Endothelial cell of umbilical vein (primary cell): ENCODE measurements around the gene FGD3.

ENCODE experiments used
- CTCF ChIP-seq, 2 donors: IDR thresholded peaks; 1 replicate in 1 of 2; 2 replicates in 1 of 2; pipeline ENCODE4 v1.5.1; 2011; ENCODE audit warnings: low read length in 2 of 2, mild to moderate bottlenecking in 2 of 2, moderate library complexity in 2 of 2, control low read depth in 1 of 2, inconsistent platforms in 1 of 2, low read depth in 1 of 2; ENCODE audit not compliant: insufficient read depth in 1 of 2; ENCODE audit errors: extremely low read depth in 1 of 2
- EZH2 ChIP-seq: IDR thresholded peaks from 2 replicates; pipeline ENCODE4 v1.6.1; 2012; ENCODE audit warnings: borderline replicate concordance, low read depth, mild to moderate bottlenecking, moderate library complexity, low read length, inconsistent platforms; ENCODE audit not compliant: severe bottlenecking
- FOS ChIP-seq: IDR thresholded peaks from 2 replicates; pipeline ENCODE4 v1.6.1; 2011; ENCODE audit warnings: mild to moderate bottlenecking, low read length, moderate library complexity, borderline replicate concordance; ENCODE audit not compliant: insufficient read depth
- JUN ChIP-seq: IDR thresholded peaks from 2 replicates; pipeline ENCODE4 v1.6.1; 2011; ENCODE audit warnings: borderline replicate concordance, low read depth; ENCODE audit not compliant: insufficient read length, insufficient read depth
- MAX ChIP-seq: IDR thresholded peaks from 2 replicates; pipeline ENCODE4 v1.6.1; 2011; ENCODE audit not compliant: insufficient read depth, insufficient read length
- POLR2A ChIP-seq: IDR thresholded peaks from 2 replicates; pipeline ENCODE4 v1.6.1; 2012; ENCODE audit warnings: low read depth, mild to moderate bottlenecking, control low read depth, low read length
- POLR2AphosphoS5 ChIP-seq: IDR thresholded peaks from 2 replicates; pipeline ENCODE4 v1.6.1; 2012; ENCODE audit warnings: low read depth, mild to moderate bottlenecking, control low read depth, low read length, moderate library complexity; ENCODE audit not compliant: insufficient read depth

GRCh38 chr9:92954049-92954861 is 6.9 kb downstream of the FGD3 start:
- TF ChIP-seq POLR2A = no peak
- no peak for TF ChIP-seq CTCF (IDR thresholded peaks at IDR 0.05; ENCODE audit: extremely low read depth in 1 of 2, insufficient read depth in 1 of 2, low read depth in 1 of 2, low read length in 2 of 2)
- TF ChIP-seq EZH2 = no peak
- no peak for TF ChIP-seq POLR2AphosphoS5
- no peak for TF ChIP-seq FOS
- no peak for TF ChIP-seq JUN
- TF ChIP-seq MAX = no peak
